HG03196 (cell line): ENCODE measurements around the gene CCDC38.

Source experiments
- ATAC-seq: cut with Tn5 transposase; IDR thresholded peaks from one replicate; pipeline ENCODE4 v1.9.1; 2021; ENCODE audit not compliant: unreplicated experiment

The CCDC38 gene

DNA sequence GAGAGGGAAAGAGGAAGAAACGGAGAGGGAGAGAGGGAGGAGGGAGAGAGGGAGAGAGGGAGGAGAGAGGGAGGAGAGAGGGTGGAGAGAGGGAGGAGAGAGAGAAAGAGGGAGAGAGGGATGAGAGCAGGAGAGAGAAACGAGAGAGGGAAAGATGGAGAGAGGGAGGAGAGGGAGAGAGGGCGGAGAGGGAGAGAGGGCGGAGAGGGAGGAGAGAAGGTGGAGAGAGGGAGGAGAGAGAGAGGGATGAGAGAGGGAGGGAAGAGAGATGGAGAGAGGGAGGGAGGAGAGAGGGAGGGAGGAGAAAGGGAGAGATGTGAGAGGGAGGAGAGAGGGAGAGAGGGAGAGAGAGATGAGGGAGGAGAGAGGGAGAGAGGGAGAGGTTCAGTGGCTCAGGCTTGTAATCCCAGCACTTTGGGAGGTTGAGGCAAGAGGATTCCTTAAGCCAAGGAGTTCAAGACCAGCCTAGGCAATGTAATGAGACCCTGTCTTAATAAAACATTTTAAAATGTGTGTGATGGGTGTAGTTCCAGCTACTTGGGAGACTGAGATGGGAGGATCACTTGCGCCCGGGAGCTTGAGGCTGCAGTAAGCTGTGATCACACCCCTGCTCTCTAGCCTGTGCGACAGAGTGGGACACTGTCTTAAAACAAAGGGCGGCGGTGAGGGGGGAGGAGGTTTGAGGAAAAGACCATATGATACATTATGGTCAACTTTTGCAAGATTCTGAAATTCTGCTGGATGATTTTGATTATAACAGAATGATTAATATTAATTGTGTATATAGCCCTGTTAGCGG is 105.0 kb downstream of the CCDC38 start:
- ATAC-seq = no peak

DNA sequence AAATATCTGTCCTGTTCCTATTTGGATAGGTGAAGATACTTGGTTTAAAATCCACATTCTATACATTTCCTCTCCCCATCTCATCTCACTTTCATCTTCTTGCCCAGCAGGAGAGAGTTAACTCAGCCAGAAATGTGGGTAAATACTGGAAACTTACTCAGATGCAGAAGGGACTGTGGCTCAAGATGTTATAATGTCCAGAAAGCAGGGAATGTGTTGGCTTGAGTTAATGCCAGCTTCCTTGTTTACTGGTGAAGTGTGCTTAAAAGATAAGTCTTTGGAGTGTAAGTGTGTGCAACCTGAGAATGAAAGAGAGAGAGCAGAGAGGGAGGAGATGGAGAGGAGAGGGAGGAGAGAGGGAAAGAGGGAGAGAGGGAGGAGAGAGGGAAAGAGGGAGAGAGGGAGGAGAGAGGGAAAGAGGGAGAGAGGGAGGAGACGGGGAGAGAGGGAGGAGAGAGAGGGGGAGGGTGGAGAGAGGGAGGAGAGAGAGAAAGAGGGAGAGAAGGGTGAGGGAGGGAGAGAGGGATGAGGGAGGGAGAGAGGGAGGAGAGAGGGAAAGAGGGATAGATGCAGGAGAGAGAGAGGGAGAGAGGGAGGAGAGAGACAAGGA is 105.7 kb downstream of the CCDC38 start:
- ATAC-seq = no peak

DNA sequence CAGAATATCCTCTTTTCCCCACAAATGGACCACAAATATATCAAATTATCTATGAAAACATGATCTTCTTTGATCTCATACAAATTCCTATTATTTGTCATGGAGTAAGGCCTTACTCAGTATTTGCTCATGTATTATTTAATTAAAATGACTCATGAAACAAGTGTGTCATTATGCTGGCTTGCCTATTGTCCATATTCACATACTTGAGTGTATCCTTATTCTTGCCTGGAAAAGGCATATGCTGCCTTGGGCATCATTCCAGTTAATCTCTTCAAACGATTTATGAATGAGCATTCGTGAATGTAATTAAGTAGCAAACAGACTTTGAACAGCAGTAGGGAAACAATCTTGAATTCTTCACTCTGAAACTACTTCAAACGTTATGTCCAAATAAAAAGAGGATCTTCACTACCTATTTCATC is 106.2 kb downstream of the CCDC38 start:
- no peak for ATAC-seq

DNA sequence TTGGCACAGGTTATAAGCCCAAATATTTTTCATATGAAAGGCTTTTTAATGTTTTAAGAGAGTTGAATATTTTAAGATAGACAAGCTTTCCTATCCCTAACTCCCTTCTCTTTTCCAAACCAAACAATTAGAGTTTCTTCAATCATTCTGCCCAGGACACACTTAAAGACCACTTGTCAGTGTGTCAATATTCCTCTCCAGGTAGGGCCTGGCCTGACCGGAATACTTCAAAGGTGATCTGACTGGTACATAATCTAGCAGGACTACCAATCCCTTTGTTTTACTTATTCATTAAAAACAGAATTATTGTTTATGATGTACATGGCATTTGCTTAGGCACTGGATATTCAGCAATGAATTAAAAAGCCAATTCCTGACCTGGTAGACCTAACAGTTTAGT is 107.8 kb downstream of the CCDC38 start:
- no peak for ATAC-seq

DNA sequence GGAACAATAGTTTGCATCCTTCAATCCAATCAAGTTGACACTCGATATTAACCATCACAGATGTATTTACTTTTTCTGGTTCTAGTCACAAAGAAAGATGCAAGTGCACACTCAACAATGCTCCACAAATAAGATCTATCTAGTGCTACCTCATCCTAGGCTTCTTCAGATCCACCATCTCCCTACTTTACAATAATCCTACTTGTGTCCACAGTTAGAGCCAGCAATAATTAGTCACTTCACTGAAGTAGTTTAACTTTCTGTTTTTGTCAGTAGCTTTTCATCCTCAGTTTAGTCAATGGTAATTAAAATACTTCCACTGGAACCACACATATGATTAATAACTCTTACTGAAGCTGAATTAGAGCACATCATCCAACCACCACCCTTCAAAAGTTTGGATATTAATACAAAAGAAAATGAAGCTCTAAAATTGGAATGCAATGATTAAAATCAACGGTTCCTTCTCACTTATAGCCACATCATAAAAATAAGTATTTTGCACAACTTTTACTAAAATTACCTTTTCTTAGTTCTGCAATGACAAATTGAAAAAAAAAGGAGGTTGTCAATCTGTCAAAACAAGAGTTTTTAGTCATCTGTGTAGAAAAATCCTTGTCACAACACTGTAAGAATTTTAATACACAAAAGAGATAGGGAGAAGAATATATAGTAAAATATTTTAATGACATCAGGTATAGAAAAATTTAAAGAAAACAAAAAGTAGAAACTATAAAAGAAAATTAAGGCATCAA is 111.9 kb downstream of the CCDC38 start:
- no peak for ATAC-seq

DNA sequence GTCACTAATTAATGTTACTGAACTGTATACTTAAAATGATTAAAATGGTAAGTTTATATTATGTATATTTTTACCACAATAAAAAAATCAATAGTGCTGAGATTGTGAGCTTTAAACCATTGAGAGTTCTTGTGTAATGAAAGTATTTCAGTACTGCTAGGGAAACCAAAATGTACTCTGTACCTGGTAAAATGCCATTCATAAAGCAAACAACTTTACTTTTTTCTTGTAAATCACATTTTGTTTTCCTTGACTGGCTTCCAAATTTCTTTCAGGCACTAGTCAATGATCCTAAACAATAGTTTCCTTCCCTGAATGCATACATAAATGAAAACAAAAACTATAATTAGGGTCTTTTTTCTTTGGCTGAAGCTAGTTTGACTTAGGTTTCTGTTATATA is 113.0 kb downstream of the CCDC38 start:
- ATAC-seq = no peak

DNA sequence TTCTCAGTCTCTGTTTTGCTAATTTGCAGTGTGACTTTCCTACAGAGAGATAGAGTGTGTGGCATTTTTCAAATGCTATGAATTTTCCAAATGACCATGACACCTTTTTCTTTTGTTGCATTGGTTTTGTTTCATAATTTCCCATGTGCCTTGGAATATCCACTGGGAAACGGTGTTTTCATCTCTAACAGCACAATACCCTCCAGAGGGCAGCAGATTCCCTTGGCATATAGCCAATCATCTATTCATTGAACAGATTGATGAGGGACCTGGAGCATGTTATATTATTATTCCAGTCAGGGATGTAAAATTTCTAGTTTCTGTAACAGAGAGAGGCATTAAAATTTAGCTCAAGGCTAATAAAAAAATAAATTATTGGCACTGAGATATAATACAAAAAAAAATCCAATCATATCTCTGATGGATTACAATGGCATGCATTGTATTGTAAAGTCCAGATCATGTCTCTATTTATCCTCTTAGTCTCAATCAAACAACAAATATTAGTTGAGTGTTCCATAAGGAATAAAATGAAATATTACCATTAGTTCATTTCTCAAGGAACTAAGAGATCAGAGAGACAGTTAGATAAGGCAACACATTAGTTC is 122.2 kb downstream of the CCDC38 start:
- no peak for ATAC-seq
